Activated CD4-positive, alpha-beta memory T cell treated with anti-CD3 and anti-CD28 coated beads for 36 hours (primary cell): ENCODE results near the gene TNFAIP8. TPM values are rescaled to one million over a fixed set of nuclear protein-coding genes. Genes with fewer than 3 reads are reported as not detected.

ENCODE experiments used
- CTCF ChIA-PET: fragments of 350-600 bp; sonication (Branson Sonifier 250); formaldehyde crosslinking; loops from one replicate; lab custom pipeline; 2021; ENCODE audit warnings: antibody characterized with exemption, inconsistent platforms; lab: Charles Lee
- POLR2A ChIA-PET: fragments of 350-600 bp; sonication (Branson Sonifier 250); formaldehyde crosslinking; loops from one replicate; lab custom pipeline; 2021; ENCODE audit warnings: antibody characterized with exemption; lab: Charles Lee
- DNase-seq: peaks from one replicate; pipeline ENCODE4 v3.0.0-alpha.2; 2020
- H3K27ac Mint-ChIP-seq: one replicate; pipeline ENCODE4 v1.8.0; 2021; ENCODE audit warnings: mixed read lengths
- H3K27me3 Mint-ChIP-seq: one replicate; pipeline ENCODE4 v1.8.0; 2021; ENCODE audit warnings: mixed read lengths
- H3K36me3 Mint-ChIP-seq: one replicate; pipeline ENCODE4 v1.8.0; 2021; ENCODE audit warnings: mixed read lengths
- H3K4me1 Mint-ChIP-seq: one replicate; pipeline ENCODE4 v1.8.0; 2021; ENCODE audit warnings: low read depth, mixed read lengths
- H3K4me3 Mint-ChIP-seq: one replicate; pipeline ENCODE4 v1.8.0; 2021; ENCODE audit warnings: mild to moderate bottlenecking, mixed read lengths
- H3K9me3 Mint-ChIP-seq: one replicate; pipeline ENCODE4 v1.8.0; 2021; ENCODE audit warnings: mixed read lengths
- intact Hi-C: fragments of 100-400 bp; cut with micrococcal nuclease; formaldehyde crosslinking; loops from one replicate; pipeline ENCODE4 v1.15.1; 2023
- total RNA-seq, 2 experiments: library from RNA; stranded (reverse); gene quantifications; one replicate each; pipeline ENCODE4 v1.2.3, GENCODE V29; 2021

The TNFAIP8 gene
- total RNA-seq, 2 experiments from 2014 or later: 153 to 159 TPM

DNA sequence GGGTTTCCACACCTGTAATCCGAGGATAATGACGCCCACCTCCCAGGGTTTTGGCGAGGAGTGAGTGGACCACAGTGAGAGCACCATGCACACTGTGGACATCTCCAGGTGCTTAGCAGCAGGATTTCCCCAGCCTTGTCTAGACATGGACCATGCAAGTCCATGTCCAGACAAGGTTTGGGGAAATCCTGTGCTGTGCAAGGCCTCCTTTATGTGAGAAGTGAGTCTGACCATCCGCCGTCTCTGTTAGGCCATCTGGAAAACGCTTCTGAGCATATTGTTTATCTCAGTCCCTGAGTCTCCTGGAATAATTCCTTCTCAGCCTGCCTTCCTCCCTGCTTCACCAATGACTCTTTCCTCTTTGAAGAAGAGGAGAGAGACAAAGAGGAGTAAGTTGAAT, 26.2 kb upstream of the TNFAIP8 start:
- no peaks in the 10 kb centered on the region for H3K27me3 Mint-ChIP-seq
- intact Hi-C loops: loop anchor here (1.0 to 2.0 kb wide), 3 partner anchors 9 to 41 kb away; no protein-coding TSS in a partner anchor
- H3K27ac Mint-ChIP-seq: peak overlapping the region; percentile 96
- no peak for DNase-seq
- POLR2A ChIA-PET: interaction anchor here (0.9 to 21.3 kb wide), 8 partner anchors 7 to 55 kb away, joined by 3 to 504 read pairs (median 8); partner anchors contain the start of gene TNFAIP8
- peak overlapping the region; percentile 8 for H3K4me3 Mint-ChIP-seq
- H3K36me3 Mint-ChIP-seq: peaks cover 6% of the 10 kb centered on the region
- peaks cover 93% of the 10 kb centered on the region for H3K4me1 Mint-ChIP-seq
- H3K9me3 Mint-ChIP-seq: no peaks in the 10 kb centered on the region
- CTCF ChIA-PET: interaction anchor here (1.2 to 3.1 kb wide), 4 partner anchors 14 to 61 kb away, joined by 4 to 11 read pairs (median 8); no protein-coding TSS in a partner anchor

GRCh38 chr5:119330367-119331183, 25.2 kb upstream of the TNFAIP8 start:
- Mint-ChIP-seq H3K9me3 (no peaks in the 10 kb centered on the region), H3K27ac (peak overlapping the region; percentile 96), H3K4me3 (peak overlapping the region; percentile 30), H3K27me3 (no peaks in the 10 kb centered on the region), H3K36me3 (peaks cover 6% of the 10 kb centered on the region), H3K4me1 (peaks cover 95% of the 10 kb centered on the region)
- DNase-seq: peak; percentile 77
- ChIA-PET CTCF (interaction anchor here (1.2 to 3.1 kb wide), 3 partner anchors 14 to 62 kb away, joined by 4 to 11 read pairs (median 10); no protein-coding TSS in a partner anchor), POLR2A (interaction anchor here (0.6 to 21.3 kb wide), 8 partner anchors 9 to 56 kb away, joined by 3 to 504 read pairs (median 8); partner anchors contain the start of gene TNFAIP8)
- intact Hi-C loops: no loop called here

GRCh38 chr5:119331566-119332095, 24.2 kb upstream of the TNFAIP8 start:
- POLR2A ChIA-PET: interaction anchor here (1.0 to 21.3 kb wide), 2 partner anchors 32 to 56 kb away, joined by 3 to 504 read pairs; partner anchors contain the start of gene TNFAIP8
- no peaks in the 10 kb centered on the region for H3K9me3 Mint-ChIP-seq

DNA sequence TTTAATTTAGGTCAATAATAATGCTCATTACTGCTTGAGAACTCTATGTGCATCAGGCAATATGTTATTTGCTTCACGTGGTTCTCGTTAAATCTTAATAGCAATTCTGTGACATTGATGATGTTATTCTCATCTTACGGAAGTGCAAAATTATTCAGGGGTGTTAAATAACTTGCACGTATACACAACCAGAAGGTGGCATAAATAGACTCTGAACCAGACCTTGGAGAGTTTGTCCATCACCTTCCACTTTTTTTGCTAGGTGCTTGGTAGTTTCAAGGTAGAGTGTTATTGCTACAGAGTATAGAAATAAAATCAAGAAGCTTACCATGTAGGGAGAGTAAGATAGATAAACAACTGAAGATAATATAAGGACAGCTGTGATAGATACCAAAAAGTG, 23.6 kb upstream of the TNFAIP8 start:
- Mint-ChIP-seq H3K36me3 (peaks cover 6% of the 10 kb centered on the region), H3K27me3 (no peaks in the 10 kb centered on the region), H3K9me3 (no peaks in the 10 kb centered on the region), H3K27ac (peak overlapping the region; percentile 96), H3K4me3 (peak overlapping the region; percentile 71), H3K4me1 (peaks cover 94% of the 10 kb centered on the region)
- CTCF ChIA-PET: interaction anchor here (0.6 to 7.0 kb wide), 3 partner anchors 17 to 80 kb away, joined by 3 to 45 read pairs (median 3); no protein-coding TSS in a partner anchor
- intact Hi-C loops: no loop called here
- POLR2A ChIA-PET: interaction anchor here (1.3 to 21.3 kb wide), 3 partner anchors 12 to 47 kb away, joined by 5 to 504 read pairs (median 46); partner anchors contain the start of gene TNFAIP8
- DNase-seq: no peak

More at GRCh38 chr5:119331566-119332095, 24.2 kb upstream of the TNFAIP8 start:
- no peak for DNase-seq
- Mint-ChIP-seq H3K27ac (peak overlapping the region; percentile 96), H3K27me3 (no peaks in the 10 kb centered on the region), H3K4me1 (peaks cover 94% of the 10 kb centered on the region), H3K36me3 (peaks cover 6% of the 10 kb centered on the region), H3K4me3 (no peak overlapping the region)
- CTCF ChIA-PET: interaction anchor here (0.7 to 7.0 kb wide), 2 partner anchors 16 to 23 kb away, joined by 3 to 45 read pairs; no protein-coding TSS in a partner anchor
- intact Hi-C loops: no loop called here

DNA sequence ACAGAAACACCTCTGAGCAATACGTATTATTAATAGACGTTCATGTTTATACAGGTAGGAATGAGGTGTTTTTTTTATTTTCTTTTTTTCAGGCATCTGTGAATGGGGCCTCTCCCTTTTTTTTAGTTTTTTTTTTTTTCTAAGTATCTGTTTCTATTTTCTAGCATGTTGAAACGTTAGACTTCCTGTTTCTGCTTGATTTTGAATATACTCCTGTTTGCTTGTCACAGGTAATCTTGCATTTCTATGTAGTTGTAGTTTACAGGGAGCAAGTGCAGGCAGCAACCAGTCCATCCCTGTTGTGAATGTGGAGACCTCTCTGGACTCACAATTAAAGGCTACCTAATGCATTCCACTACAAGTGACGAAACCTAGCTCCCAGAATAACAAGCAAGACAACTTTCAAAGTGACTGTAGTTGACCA, 22.8 kb upstream of the TNFAIP8 start:
- no peak for DNase-seq
- Mint-ChIP-seq H3K9me3 (no peaks in the 10 kb centered on the region), H3K36me3 (peaks cover 6% of the 10 kb centered on the region), H3K4me3 (peak overlapping the region; percentile 71), H3K4me1 (peaks cover 95% of the 10 kb centered on the region), H3K27ac (peak overlapping the region; percentile 96), H3K27me3 (no peaks in the 10 kb centered on the region)
- CTCF ChIA-PET: interaction anchor here (0.6 to 7.0 kb wide), 5 partner anchors 18 to 79 kb away, joined by 3 to 45 read pairs (median 7); partner anchors contain the start of gene TNFAIP8
- POLR2A ChIA-PET: interaction anchor here (0.9 to 21.3 kb wide), 8 partner anchors 10 to 63 kb away, joined by 3 to 504 read pairs (median 4); partner anchors contain the start of gene TNFAIP8
- intact Hi-C loops: loop anchor here (1.0 kb wide), 3 partner anchors 8 to 64 kb away; no protein-coding TSS in a partner anchor

- Mint-ChIP-seq H3K9me3 (no peaks in the 10 kb centered on the region), H3K4me1 (peaks cover 95% of the 10 kb centered on the region), H3K27me3 (no peaks in the 10 kb centered on the region), H3K27ac (peak overlapping the region; percentile 96), H3K36me3 (peaks cover 6% of the 10 kb centered on the region), H3K4me3 (peak overlapping the region; percentile 71)
- DNase-seq: peak; percentile 60
- intact Hi-C loops: loop anchor here (1.0 kb wide), 3 partner anchors 8 to 64 kb away; no protein-coding TSS in a partner anchor
- CTCF ChIA-PET: interaction anchor here (1.0 to 7.0 kb wide), 5 partner anchors 18 to 78 kb away, joined by 3 to 45 read pairs (median 7); partner anchors contain the start of gene TNFAIP8
- POLR2A ChIA-PET: interaction anchor here (0.9 to 21.3 kb wide), 8 partner anchors 11 to 63 kb away, joined by 3 to 504 read pairs (median 4); partner anchors contain the start of gene TNFAIP8
Measured at GRCh38 chr5:119333421-119333851, 22.4 kb upstream of the TNFAIP8 start.

GRCh38 chr5:119335261-119335677, 20.6 kb upstream of the TNFAIP8 start:
- no peak for DNase-seq
- H3K27ac Mint-ChIP-seq: peak overlapping the region; percentile 96
- peaks cover 95% of the 10 kb centered on the region for H3K4me1 Mint-ChIP-seq
- H3K36me3 Mint-ChIP-seq: peaks cover 4% of the 10 kb centered on the region
- POLR2A ChIA-PET: interaction anchor here (0.5 to 21.3 kb wide), 8 partner anchors 9 to 61 kb away, joined by 3 to 504 read pairs (median 4); partner anchors contain the start of gene TNFAIP8
- no peaks in the 10 kb centered on the region for H3K27me3 Mint-ChIP-seq
- CTCF ChIA-PET: interaction anchor here (0.8 to 7.0 kb wide), 11 partner anchors 12 to 77 kb away, joined by 3 to 45 read pairs (median 5); partner anchors contain the start of gene TNFAIP8
- no peaks in the 10 kb centered on the region for H3K9me3 Mint-ChIP-seq
- intact Hi-C loops: no loop called here
- H3K4me3 Mint-ChIP-seq: peak overlapping the region; percentile 74

DNA sequence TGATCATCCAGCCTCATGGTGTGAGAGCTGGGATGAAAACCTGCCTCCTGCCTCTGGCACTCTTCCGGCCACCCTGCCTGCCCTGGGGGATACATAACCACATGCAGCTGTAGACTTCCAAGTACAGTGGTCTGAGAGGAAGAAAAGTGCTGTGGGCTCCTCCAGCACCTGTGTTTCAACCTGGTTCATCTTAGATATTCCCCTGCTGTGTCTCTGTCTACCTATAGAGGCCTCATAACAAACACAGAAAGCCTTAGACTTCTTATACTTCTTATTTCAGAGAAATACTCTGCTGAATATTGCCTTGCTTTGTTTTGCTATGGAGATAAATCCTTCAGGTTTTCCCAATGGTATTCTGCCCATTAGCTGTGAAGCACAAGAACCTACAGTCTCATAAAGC, 19.6 kb upstream of the TNFAIP8 start:
- no peaks in the 10 kb centered on the region for H3K27me3 Mint-ChIP-seq
- H3K27ac Mint-ChIP-seq: peak overlapping the region; percentile 96
- no peak for DNase-seq
- peak overlapping the region; percentile 50 for H3K4me3 Mint-ChIP-seq
- POLR2A ChIA-PET: interaction anchor here (0.8 to 21.3 kb wide), 7 partner anchors 8 to 65 kb away, joined by 3 to 504 read pairs (median 6); partner anchors contain the start of gene TNFAIP8
- H3K9me3 Mint-ChIP-seq: no peaks in the 10 kb centered on the region
- H3K4me1 Mint-ChIP-seq: peaks cover 95% of the 10 kb centered on the region
- intact Hi-C loops: no loop called here
- CTCF ChIA-PET: interaction anchor here (1.0 to 7.0 kb wide), 13 partner anchors 12 to 348 kb away, joined by 3 to 45 read pairs (median 5); partner anchors contain the start of gene DTWD2
- peaks cover 5% of the 10 kb centered on the region for H3K36me3 Mint-ChIP-seq

- ChIA-PET POLR2A (interaction anchor here (0.6 to 21.3 kb wide), 9 partner anchors 8 to 75 kb away, joined by 3 to 504 read pairs (median 4); partner anchors contain the start of gene TNFAIP8), CTCF (interaction anchor here (1.0 to 7.0 kb wide), 17 partner anchors 11 to 349 kb away, joined by 3 to 45 read pairs (median 4); partner anchors contain the start of gene DTWD2)
- H3K36me3 Mint-ChIP-seq: peaks cover 3% of the 10 kb centered on the region
Measured at GRCh38 chr5:119336845-119337580, 18.8 kb upstream of the TNFAIP8 start.

GRCh38 chr5:119338326-119338946, 17.4 kb upstream of the TNFAIP8 start:
- intact Hi-C loops: no loop called here
- peaks cover 3% of the 10 kb centered on the region for H3K36me3 Mint-ChIP-seq

More at GRCh38 chr5:119336845-119337580, 18.8 kb upstream of the TNFAIP8 start:
- H3K9me3 Mint-ChIP-seq: no peaks in the 10 kb centered on the region
- no peak for DNase-seq
- H3K27ac Mint-ChIP-seq: peak overlapping the region; percentile 93
- intact Hi-C loops: no loop called here
- H3K4me3 Mint-ChIP-seq: peak overlapping the region; percentile 36
- H3K27me3 Mint-ChIP-seq: no peaks in the 10 kb centered on the region
- peaks cover 95% of the 10 kb centered on the region for H3K4me1 Mint-ChIP-seq

More at GRCh38 chr5:119338326-119338946, 17.4 kb upstream of the TNFAIP8 start:
- POLR2A ChIA-PET: interaction anchor here (1.0 to 21.3 kb wide), 5 partner anchors 8 to 70 kb away, joined by 3 to 504 read pairs (median 11); partner anchors contain the start of gene TNFAIP8
- DNase-seq: peak; percentile 39
- H3K9me3 Mint-ChIP-seq: no peaks in the 10 kb centered on the region
- H3K27ac Mint-ChIP-seq: peak overlapping the region; percentile 93
- peak overlapping the region; percentile 46 for H3K4me3 Mint-ChIP-seq
- no peaks in the 10 kb centered on the region for H3K27me3 Mint-ChIP-seq
- peaks cover 96% of the 10 kb centered on the region for H3K4me1 Mint-ChIP-seq
- CTCF ChIA-PET: interaction anchor here (1.0 to 7.0 kb wide), 10 partner anchors 15 to 351 kb away, joined by 3 to 45 read pairs (median 4); partner anchors contain the start of gene TNFAIP8
